HEK293 (cell line): ENCODE data around the gene CDSN.

Experiments
- PRDM1 ChIP-seq: fragments of 450-650 bp; formaldehyde crosslinking; IDR thresholded peaks from 2 replicates; pipeline ENCODE4; 2016; ENCODE audit warnings: missing biosample characterization, missing genetic modification characterization
- ZNF140 ChIP-seq: fragments of 450-650 bp; formaldehyde crosslinking; IDR thresholded peaks from 2 replicates; pipeline ENCODE4 v1.5.1; 2016; ENCODE audit warnings: missing biosample characterization, missing genetic modification characterization
- ZNF239 ChIP-seq: fragments of 450-650 bp; formaldehyde crosslinking; IDR thresholded peaks from 2 replicates; pipeline ENCODE4 v1.5.1; 2016; ENCODE audit warnings: missing biosample characterization, missing genetic modification characterization
- ZNF324 ChIP-seq: fragments of 450-650 bp; formaldehyde crosslinking; IDR thresholded peaks from 2 replicates; pipeline ENCODE4 v1.5.1; 2016; ENCODE audit warnings: missing biosample characterization, missing genetic modification characterization
- ZNF76 ChIP-seq: fragments of 450-650 bp; formaldehyde crosslinking; IDR thresholded peaks from 2 replicates; pipeline ENCODE4; 2016; ENCODE audit warnings: low read depth, missing biosample characterization, missing genetic modification characterization, borderline replicate concordance
- ZNF776 ChIP-seq: fragments of 450-650 bp; formaldehyde crosslinking; IDR thresholded peaks from 2 replicates; pipeline ENCODE4 v1.5.0; 2017; ENCODE audit warnings: missing biosample characterization, missing genetic modification characterization, borderline replicate concordance
- TF ChIP-seq, protein P1 (sequence below): fragments of 450-650 bp; formaldehyde crosslinking; IDR thresholded peaks from 2 replicates; pipeline ENCODE4 v1.5.1; 2016; ENCODE audit warnings: missing biosample characterization, missing genetic modification characterization
- TF ChIP-seq, protein P2 (sequence below): fragments of 450-650 bp; formaldehyde crosslinking; IDR thresholded peaks from 2 replicates; pipeline ENCODE4 v1.5.0; 2017; ENCODE audit warnings: missing biosample characterization, missing genetic modification characterization, borderline replicate concordance
- TF ChIP-seq, protein P3 (sequence below): fragments of 450-650 bp; formaldehyde crosslinking; IDR thresholded peaks from 2 replicates; pipeline ENCODE4 v1.5.1; 2016; ENCODE audit warnings: missing biosample characterization, missing genetic modification characterization

DNA sequence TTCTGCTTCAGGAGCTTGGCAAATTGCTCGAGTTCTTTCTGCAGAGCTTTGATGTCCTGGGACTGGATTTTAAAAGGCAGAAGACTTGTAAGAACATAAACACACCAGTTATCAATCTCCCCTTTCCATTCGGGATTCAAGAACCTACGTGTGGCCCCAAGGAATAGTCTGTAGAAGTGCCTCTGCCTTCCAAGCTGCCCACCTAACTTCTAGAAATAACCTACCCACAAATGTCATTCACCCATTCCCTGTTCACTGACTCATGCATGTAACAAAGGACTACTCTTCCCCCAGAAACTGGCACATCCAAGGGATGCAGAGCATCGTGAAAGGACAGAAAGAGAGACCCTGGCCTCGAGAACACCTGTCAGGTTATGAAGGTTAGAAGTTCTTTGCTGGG lies 45.7 kb upstream of the CDSN start:
- TF ChIP-seq, protein P1, sequence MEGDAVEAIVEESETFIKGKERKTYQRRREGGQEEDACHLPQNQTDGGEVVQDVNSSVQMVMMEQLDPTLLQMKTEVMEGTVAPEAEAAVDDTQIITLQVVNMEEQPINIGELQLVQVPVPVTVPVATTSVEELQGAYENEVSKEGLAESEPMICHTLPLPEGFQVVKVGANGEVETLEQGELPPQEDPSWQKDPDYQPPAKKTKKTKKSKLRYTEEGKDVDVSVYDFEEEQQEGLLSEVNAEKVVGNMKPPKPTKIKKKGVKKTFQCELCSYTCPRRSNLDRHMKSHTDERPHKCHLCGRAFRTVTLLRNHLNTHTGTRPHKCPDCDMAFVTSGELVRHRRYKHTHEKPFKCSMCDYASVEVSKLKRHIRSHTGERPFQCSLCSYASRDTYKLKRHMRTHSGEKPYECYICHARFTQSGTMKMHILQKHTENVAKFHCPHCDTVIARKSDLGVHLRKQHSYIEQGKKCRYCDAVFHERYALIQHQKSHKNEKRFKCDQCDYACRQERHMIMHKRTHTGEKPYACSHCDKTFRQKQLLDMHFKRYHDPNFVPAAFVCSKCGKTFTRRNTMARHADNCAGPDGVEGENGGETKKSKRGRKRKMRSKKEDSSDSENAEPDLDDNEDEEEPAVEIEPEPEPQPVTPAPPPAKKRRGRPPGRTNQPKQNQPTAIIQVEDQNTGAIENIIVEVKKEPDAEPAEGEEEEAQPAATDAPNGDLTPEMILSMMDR (tag by site-specific recombination) = no peak
- TF ChIP-seq PRDM1 (no peak), ZNF140 (no peak), ZNF76 (no peak), ZNF324 (tag by site-specific recombination) (no peak), ZNF239 (no peak), ZNF776 (tag by site-specific recombination) (no peak)
- TF ChIP-seq, protein P2, sequence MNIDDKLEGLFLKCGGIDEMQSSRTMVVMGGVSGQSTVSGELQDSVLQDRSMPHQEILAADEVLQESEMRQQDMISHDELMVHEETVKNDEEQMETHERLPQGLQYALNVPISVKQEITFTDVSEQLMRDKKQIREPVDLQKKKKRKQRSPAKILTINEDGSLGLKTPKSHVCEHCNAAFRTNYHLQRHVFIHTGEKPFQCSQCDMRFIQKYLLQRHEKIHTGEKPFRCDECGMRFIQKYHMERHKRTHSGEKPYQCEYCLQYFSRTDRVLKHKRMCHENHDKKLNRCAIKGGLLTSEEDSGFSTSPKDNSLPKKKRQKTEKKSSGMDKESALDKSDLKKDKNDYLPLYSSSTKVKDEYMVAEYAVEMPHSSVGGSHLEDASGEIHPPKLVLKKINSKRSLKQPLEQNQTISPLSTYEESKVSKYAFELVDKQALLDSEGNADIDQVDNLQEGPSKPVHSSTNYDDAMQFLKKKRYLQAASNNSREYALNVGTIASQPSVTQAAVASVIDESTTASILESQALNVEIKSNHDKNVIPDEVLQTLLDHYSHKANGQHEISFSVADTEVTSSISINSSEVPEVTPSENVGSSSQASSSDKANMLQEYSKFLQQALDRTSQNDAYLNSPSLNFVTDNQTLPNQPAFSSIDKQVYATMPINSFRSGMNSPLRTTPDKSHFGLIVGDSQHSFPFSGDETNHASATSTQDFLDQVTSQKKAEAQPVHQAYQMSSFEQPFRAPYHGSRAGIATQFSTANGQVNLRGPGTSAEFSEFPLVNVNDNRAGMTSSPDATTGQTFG (tag by site-specific recombination) = no peak
- TF ChIP-seq, protein P3, sequence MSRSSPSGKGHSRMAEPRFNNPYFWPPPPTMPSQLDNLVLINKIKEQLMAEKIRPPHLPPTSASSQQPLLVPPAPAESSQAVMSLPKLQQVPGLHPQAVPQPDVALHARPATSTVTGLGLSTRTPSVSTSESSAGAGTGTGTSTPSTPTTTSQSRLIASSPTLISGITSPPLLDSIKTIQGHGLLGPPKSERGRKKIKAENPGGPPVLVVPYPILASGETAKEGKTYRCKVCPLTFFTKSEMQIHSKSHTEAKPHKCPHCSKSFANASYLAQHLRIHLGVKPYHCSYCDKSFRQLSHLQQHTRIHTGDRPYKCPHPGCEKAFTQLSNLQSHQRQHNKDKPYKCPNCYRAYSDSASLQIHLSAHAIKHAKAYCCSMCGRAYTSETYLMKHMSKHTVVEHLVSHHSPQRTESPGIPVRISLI = no peak
